IPS-NIHi7 (cell line): ENCODE measurements around the gene CHN2.
"Not testable (repeated sequence)": the region's sequence is repeated elsewhere in the genome, so short reads cannot be mapped to it uniquely, and the experiment has no call there.

Source experiments
- DNase-seq: peaks from one replicate; pipeline ENCODE4 v3.0.0; 2012; ENCODE audit warnings: mixed read lengths; ENCODE audit errors: extremely low spot score

The CHN2 gene

DNA sequence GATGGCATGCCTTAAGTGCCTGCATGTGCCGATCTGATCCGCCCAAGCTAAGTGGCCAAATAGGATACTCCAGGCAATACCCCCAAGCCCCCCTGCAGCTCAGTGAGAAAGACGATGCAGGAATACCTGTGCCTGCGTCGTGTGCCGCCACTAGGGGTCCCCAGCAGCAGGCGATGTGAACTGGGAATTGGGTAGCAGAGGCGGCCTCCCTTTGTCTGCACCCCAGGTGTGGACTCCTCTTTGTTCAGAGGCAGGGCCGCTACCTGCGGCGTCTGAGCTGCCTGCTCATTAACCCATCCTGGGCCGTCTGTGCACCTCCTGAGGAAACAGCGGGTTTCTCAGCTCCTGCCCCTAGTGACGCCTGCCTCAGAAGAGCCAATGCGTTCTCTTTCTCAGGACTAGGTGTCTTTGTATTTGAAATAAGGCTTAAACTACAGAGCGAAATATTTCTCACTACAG, 4.8 kb upstream of the CHN2 start:
- peak; percentile 89 for DNase-seq

DNA sequence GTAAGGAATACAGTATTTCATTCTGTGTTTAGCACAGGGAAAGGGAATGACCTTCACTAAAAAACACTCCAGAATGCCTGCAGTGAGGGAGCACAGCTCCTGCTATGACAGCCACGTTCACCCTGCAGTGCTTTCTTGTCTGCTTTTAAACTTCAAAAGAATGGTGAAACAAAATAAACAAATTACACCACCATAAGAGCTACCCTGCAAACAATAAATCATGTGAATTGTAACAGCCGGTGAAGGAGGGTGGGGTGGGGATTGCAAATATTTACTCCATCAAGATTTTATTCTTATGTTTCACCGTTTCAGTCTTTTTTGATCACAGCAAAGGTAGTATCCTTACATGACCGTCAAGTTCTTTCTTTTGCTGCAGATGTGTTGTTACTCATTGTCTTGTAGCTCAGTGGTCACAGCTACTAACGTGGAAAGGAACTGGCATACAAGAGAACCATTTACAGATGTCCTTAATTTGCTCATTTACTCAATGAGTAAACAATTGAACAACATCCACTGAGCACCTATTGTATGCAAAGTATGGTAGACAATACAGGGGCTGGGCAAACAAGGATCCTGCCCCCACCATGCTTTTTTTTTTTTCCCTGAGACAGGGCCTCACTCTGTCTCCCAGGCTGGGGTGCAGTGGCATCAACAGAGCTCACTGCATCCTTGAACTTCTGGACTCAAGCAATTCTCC, 4.1 kb upstream of the CHN2 start:
- DNase-seq: no peak

DNA sequence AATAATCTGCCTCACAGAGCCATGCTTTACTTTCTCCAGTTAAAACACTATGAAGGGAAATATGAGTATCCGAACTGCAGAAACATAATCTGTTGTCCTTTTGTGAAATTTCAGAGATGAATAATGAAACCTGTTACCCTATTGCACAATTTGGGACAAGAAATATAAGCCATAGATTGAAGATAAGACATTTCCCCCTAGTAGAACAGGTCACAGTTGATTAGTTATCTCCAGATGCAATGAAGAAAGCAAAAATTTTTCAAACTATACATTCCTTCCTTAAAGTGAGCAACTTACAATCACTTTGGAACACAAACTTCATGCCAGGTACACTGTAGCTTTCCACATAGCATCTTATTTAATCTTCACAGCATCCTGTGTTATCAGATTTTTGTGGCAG, 2.3 kb upstream of the CHN2 start:
- DNase-seq: no peak

DNA sequence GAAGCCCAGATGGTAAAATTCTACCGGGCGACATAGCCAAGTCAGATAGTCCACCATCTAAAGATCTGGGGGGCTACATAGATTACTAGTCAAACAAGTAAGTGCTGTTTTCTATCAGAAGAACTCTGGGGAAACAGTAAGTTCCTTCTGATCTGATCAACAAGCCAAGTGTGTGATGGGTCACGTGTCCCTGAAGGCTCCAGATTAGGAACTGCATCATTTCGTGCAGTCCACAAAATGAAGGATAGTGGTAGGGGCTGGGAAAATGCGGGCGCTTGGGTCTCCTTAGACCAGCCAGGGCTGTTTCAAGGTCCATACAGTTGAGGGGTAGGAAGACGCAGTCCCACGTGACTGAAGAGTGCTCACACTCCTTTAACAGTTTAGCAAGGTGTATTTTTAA, 1.8 kb upstream of the CHN2 start:
- DNase-seq: no peak

DNA sequence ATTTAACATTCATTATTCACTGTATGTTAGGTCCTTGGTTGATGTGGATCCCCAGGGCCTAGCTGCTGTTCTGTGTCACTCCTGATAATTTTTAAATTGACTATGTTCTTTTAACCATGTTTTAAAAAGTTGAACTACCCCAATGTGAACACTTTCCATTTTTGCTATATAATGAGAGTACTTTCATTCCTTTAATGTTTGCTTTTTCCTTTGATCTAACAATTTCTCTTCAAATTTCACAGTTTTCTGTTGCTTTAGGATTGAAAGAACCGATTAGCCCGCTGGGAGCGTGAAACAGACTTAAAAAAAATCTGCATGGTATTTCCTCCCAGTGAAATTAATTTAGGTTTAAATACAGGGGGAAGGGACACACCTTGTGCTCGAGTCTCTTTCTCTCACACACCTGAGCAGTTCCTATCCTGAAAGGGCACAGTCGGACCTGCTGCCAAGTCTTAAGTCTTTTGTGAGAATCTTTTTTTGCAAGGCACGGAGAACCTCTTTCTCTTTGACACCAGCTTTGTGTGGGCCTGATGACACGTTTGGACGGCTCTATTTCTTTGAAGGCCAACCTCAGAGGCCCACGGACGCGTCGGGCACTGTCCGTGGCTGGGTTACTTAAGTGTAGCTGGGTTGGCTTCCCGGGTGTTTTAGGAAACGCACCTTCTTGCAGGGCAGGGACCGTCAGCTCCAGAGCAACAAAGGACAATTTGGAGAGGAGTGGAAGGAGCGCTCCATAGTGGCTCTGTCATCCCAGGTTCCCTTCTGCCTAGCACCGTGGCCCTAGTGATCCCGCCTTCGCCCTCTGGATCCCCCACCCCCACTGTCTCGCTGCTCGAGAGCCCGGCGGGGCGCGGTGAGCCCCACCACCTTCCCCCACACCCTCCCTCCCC, 1.0 kb upstream of the CHN2 start:
- DNase-seq: peak; percentile 21

DNA sequence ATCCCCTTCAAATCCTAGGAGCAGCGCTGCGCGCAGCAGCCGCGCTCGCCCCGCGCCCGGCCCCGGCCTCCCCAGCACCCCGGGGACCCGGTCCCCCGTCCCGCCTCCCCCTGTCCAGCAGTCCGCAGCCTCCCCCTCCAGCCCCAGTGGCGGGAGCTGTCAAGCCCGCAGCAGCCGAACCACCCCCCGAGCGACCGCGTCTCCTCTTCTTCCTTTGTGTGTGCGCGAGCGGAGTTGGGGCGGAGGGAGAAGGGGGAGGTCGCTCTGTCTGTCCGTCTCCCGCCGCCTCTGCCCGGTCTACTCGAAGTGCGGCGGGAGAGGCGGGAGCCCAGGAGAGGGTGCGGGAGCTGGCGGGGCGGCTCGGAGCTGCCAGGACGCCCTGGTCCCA, 375 bp upstream of the CHN2 start:
- DNase-seq: peak; percentile 23

DNA sequence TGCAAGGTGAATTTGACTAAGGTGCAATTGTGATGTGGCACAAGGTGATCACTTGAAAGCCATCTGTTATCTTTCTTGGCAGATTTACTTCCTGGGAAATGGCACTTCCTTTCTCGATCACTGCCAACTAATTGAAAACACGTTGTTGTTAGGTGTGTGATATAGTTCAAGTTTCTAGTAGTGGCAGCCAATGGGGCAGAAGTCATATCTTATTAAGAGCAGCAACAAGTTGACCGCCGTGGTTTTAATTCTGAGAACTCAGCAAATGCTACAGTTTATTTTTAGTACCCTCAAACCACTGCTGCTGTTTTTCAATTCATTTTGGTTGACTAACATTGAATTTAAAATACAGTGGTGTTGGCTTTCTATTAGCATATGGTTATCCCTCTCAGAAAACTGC, 1.6 kb downstream of the CHN2 start:
- DNase-seq: no peak

DNA sequence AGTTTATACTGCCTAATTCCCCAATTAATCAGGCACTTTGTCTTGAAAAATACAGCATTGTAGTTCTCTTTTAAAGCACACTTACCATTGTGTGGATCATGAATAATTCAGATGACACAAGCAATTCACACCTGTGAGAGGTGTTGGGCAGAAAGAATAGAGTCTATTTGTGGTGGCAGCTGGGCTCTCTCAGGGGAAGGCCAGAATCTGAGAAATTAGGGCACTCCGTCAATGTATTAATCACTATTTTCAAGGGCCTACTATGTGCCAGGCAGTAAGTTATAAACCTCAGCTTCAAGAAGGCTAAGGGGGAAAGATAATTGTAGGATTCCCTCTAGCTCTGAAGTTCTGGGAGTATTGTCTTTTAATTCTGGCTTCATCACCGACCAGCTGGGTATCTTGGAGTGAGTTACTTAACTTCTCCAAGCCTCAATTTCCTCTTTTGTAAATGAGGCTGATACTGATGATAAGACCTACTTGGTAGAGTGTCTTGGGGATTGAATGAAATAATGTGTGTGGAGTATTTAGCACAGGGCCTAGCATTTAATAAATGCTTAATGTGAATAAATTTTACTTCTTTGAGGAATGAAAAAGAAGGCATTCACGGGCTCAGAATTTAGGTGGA, 2.5 kb downstream of the CHN2 start:
- DNase-seq: no peak

DNA sequence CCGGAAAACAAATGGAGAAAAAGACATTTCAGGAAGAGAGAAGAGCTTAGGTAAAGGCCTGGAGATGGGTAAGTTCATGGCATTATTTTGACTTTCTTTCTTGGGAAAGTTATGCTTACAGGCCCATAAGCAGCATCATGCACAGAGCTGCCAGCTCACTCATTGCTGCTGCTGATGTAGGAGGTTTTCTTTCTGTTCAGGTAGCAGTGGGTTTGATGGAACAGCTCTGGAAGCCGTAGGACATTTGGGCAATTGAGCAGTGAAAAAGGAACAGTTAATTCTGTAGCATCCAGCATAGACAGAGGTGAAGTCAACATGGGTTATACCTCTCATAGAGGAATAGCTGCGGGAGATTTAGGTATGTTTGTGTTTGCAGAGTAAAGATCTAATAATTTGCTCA, 3.3 kb downstream of the CHN2 start:
- DNase-seq: no peak

DNA sequence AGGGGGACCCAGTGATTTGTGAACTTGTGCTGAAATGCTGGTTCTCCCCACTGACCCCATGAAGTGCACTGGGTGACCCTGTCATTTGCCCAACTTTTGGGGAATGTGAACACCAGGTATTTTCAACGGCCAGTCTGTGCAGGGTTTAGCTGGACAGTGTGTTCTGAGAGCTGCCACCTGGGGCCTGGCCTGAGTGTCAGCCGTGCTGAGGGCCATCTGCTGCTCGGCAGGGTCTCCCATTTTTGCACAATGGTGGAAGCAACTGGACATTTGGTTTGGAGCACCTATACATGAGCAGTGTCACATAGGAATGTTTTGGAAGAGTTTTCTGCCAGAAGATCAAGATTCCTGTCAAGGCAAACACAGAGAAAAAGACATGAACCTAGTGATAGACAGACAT, 5.2 kb downstream of the CHN2 start:
- no peak for DNase-seq

DNA sequence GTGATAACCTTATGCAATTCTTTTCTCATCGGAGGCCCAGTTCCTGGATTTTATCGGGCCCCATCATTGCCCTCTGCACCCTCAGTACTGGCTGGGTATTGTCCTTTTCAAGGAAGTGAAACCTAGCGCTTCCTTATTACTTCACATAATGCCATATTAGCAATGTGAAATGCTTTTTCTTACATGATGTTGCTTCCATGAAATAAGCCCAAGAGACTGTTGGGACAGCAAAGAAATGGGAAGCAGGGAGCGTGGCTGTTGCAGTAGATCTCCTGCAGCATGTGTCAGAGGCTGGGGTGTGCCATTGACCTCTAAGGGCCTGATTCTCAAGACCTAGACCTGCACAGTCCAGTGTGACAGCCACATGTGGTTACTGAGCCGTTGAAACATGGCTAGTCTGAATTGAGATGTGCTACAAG, 8.1 kb downstream of the CHN2 start:
- DNase-seq: no peak

DNA sequence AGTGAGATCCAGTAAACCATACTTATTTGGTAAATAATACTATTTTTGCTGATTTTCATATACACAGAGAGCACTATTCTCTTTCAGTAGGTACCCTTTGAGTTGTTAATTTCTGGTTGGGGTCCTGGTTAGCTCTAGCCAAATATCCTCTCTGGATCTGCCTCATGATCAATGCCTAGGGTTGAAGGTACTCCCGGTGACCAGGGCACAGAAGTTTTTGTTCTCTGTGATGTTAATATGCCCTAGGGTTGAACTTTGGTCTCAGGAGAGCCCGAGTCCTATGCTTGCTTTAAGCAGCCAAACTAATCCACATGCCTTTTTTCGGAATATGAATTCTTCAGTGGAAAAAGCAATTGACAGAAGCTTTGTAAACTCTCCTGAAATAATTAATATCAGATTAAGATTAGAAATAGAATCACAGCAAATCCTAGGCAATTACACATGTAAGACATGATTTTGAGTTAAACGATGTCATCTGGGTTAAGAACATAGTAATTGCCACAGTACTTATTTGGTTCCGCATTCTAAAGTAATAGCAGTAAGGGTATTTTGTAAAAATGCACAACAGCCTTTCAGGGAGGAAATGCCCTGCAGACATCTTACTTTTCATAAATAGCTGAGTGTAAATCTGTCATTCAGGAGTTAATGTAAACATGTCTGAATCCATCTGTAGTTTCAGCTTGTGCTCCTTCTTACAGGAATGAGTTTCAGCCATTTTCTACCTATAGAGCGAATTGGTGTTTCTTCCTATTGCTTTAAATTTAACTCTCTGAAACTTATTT, 10.1 kb downstream of the CHN2 start:
- no peak for DNase-seq

DNA sequence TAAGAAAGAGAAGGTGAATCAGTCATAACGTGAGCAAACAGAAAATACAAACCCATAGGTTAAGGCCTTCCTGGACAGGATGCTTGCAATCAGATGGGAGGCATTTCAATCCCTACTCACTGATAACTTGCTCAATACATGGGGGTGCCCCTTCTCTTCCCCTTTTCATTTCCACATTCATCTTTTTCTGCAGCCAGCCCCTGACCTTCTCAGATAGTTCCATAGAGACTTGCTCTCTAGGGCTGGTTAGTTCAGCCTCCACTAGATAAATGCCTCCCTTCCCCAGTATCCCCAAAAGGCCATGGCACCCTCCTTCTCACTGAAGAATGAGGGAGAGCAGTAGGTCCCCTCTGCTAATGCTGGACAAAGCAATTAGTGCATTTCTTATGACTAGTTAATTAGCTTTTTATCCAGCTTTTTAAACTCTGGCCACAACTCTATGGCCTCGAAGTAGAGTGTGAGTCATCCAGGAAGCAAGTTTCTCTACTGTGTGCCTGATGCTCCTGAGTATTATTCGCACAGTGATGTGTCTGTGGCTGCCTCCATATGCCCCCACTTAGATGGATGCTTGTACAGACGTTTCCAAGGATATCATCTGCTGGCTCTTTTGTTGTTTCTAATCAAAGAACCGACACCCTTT, 12.7 kb downstream of the CHN2 start:
- DNase-seq: no peak

DNA sequence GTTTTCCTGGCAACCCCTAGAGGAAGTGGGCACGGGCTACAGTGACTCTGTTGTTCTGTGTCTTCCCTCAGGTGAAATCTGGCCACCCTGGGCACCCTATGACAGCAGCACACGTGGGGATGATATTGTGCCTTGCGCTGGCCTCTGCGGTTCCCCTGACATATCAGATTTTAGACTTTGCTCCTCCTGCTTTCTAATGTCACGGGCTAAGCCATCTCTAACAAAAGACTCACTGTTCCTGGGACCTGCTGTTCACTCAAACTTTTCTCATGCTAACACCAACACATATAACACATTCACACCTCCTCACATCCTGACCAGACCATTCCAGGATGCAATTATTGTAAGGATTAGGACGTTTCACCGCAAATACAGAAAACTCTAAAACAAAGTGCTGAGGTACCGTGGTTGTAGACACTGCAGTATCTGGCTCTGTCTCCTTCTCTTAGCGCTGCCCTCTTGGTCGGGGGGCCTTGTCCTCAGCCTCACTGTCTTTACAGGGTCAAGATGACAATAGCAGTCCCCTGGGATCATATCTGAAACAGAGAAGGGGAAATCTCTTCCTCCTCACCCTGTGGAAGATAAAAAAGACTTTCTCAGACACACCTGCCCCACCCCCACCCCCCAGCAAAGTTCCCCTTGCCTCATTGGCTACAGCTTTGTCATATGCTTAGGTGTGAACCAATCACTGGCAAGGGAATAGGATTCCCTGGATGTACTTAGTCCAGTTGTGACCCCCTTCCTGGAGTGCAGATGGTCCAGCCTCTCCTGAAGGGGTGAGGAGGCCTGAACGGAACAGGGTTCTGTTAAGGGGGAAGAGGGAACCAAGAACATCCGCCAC, 14.1 kb downstream of the CHN2 start:
- no peak for DNase-seq

DNA sequence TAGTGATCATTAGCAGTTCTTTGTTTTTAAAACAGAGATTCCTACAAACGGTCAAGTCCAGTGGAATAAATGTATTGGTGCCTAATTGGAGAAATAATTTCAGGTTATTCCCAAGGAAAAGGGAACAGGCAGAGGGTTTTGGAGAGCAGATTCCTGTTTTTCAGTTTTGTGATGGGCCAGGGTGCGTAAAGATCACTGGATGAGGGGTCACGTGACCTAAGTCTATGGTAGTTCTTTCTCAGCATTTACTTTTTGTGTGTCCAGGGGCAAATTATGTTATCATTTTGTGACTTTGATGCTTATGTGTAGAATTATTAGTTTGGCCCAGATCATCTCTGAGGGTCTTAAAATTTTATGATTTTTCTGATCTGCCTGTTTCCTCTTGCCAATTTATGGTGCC, 15.2 kb downstream of the CHN2 start:
- no peak for DNase-seq

DNA sequence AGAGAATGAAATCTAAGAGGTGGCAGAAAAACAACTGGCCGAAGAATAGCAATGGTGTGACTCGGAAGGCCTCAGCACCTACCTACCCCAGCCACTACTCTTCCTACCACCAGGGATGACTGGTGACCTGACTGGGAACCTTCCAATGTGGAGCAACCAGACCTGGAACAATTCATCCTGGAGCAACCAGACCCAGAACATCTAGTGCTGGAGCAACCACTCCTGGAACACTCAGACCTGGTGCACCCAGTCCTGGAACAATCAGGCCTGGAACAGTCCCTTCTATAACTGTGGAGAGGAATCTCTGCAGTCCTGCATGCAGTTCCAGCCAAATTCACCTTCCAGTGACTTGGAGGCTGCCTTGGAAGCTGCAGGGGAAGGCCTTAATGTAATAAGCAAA, 18.2 kb downstream of the CHN2 start:
- not testable (repeated sequence) for DNase-seq

DNA sequence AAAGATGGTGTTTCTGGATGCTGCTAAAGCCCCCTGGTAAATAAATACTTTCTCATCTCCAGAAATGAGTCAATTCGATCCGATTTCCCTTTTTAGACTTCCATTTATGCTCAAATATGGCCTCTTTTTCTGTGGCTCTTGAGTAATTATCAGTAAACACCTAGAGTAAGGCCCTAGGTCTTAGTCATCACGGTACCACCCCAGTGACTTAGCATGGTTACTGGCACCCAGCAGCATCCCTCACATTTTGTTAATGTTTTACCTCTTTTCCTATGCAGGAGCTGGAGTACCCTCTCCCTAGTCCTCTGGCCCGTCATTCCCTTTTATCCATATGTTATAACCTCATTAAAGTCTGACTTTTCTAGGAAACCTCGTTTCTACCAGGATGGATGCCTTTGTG, 19.5 kb downstream of the CHN2 start:
- DNase-seq: no peak

DNA sequence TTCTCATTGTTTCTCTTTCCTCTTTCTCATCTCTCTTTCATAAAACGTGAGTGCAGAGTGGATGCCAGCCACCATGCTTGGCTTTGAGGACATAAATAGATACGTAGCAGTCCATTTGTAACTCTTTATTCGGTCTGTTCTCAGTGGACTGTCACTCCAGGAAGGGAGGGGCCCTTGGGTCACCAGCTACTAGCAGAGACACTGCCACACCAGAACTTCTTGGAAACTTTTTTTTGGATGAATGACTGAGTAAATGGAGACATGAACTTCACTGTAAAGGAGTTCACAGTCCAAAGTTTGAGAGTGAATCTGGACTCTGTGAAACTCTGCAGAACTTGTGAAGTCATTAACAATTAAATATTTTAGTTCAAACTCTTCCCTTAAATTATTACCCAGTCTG, 20.2 kb downstream of the CHN2 start:
- DNase-seq: no peak

DNA sequence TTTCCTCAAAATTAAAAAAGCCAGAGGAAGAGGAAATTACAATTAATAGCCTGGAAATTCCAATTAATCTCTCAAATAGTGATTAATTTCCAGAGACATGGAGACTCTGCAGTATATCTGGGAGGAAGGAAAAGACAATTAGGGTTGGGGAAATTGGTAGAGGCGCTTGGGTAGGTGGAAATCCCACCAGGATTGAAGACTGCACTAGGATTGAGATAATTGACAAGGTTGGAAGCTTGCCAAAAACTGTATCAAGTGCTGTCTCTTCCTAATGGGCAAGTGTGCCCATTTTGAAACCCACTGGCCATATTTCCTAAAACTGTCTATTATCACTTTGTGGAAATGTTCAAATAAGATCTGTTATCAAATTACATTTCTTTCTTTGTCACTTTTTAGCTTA, 21.6 kb downstream of the CHN2 start:
- DNase-seq: no peak

DNA sequence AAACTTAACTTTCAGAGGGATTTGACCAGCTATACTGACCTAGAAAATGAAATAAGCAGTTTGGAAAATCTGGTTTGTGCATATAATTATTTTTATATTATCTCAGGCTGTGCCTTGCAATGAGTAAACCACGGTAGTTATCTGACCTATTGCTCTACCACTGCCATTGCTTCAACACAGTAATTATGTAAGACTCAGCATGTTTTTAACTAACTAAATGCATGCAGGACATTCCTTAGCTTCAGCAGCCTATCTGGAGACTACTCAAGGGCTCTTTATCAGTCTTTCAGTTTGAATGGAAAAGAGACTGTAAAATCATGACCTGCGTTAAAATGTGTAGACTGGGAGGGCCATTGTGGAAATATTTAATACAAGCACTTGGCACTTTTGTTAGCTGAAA, 22.5 kb downstream of the CHN2 start:
- DNase-seq: peak; percentile 38

DNA sequence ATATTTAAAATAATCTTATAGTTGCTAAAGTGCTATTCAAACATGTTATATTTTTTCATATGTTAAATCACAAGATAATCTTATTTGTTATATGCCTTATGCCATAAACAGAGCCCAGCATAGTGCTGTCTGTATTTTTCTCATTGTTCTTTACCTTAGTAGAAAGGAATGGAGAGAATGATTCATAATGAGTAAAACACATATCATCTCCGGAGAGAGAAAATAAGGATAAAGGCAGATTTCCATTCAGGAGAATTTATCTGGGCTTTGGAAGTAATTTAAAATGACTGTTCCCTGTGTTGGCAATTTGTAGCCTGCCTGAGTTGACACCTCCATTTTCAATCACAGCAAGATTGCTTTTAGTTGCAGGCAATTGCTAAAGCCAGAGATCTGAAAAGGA, 30.2 kb downstream of the CHN2 start:
- DNase-seq: no peak
